K562 (cell line): ENCODE data around the gene PPDPF. TPM values are rescaled to one million over a fixed set of nuclear protein-coding genes. Genes with fewer than 3 reads are reported as not detected.

ENCODE experiments used
- ATAC-seq: fragments of 200-7000 bp; cut with Tn5 transposase; 3 replicates; pipeline ENCODE4 v1.9.1; 2020; ENCODE audit warnings: moderate library complexity
- BruUV-seq: library from RNA; stranded (reverse); fragments of 400-500 nt; replicated peaks from 2 replicates; lab custom pipeline; 2021; lab: Mats Ljungman, UMichigan
- CTCF ChIA-PET: fragments of 300-600 bp; formaldehyde crosslinking; extraction: SDS; loops from one replicate; lab custom pipeline; 2021; ENCODE audit warnings: low intra/inter-chr PET ratio; lab: Yijun Ruan, JAX
- POLR2A ChIA-PET: fragments of 300-600, 350-650 bp; sonication (Branson Sonifier 250); formaldehyde crosslinking; extraction: SDS; loops from one replicate; lab custom pipeline; 2021; ENCODE audit warnings: antibody characterized with exemption, inconsistent platforms; lab: Yijun Ruan, JAX
- DNase-seq, 4 experiments: peaks; one replicate each; pipeline versions ENCODE4 v3.0.0 to v3.0.0-alpha.2; 2011 to 2018; ENCODE audit warnings: low spot score in 3 of 4, mixed read lengths in 3 of 4; ENCODE audit errors: extremely low read depth in 1 of 4
- FAIRE-seq: peaks from 2 replicates; lab custom pipeline; 2011; peaks lifted over from hg19 to GRCh38; lab: Jason Lieb, UNC
- H2AFZ ChIP-seq: 2 replicates; pipeline ENCODE4 v1.6.0; 2011; ENCODE audit warnings: low read depth, low read length, control low read depth, inconsistent platforms
- H3K27ac ChIP-seq: fragments of 200-600 bp; 3 replicates; pipeline ENCODE4 v1.8.0; 2011; ENCODE audit warnings: low read depth, mild to moderate bottlenecking, control low read depth, inconsistent platforms, low read length, moderate library complexity, mixed read lengths; ENCODE audit errors: extremely low read depth
- H3K27me3 ChIP-seq, 2 experiments: fragments of 300-600 bp in 1 of 2; 2 replicates in 1 of 2; 3 replicates in 1 of 2; pipeline versions ENCODE4 v1.6.0 to v1.8.0; 2011; ENCODE audit warnings: inconsistent platforms in 2 of 2, low read length in 2 of 2, mild to moderate bottlenecking in 1 of 2, mixed read lengths in 1 of 2, moderate library complexity in 1 of 2; ENCODE audit not compliant: control insufficient read depth in 2 of 2, insufficient read depth in 2 of 2
- H3K36me3 ChIP-seq: fragments of 300-600 bp; 3 replicates; pipeline ENCODE4 v1.8.0; 2011; ENCODE audit warnings: mild to moderate bottlenecking, low read length, inconsistent platforms; ENCODE audit not compliant: control insufficient read depth, insufficient read depth
- H3K4me1 ChIP-seq, 2 experiments: fragments of 200-600 bp in 1 of 2; replicated peaks in 1 of 2; 2 replicates in 1 of 2; 3 replicates in 1 of 2; pipeline versions ENCODE4 v1.5.1 to v1.8.0; 2011; ENCODE audit warnings: inconsistent platforms in 2 of 2, low read length in 2 of 2, mild to moderate bottlenecking in 1 of 2, mixed read lengths in 1 of 2, moderate library complexity in 1 of 2; ENCODE audit not compliant: control insufficient read depth in 2 of 2, insufficient read depth in 2 of 2
- H3K4me2 ChIP-seq: 2 replicates; pipeline ENCODE4 v1.6.1; 2011; ENCODE audit warnings: low read length, control low read depth, inconsistent platforms, mixed read lengths; ENCODE audit not compliant: insufficient read depth
- H3K4me3 ChIP-seq: fragments of 200-600 bp; sonication (generic), shearing (Covaris generic); 2 replicates; pipeline ENCODE4 v1.5.1; 2016; ENCODE audit warnings: control low read depth, inconsistent platforms
- H3K79me2 ChIP-seq: fragments of 200-600 bp; 3 replicates; pipeline ENCODE4 v1.8.0; 2011; ENCODE audit warnings: low read length, inconsistent platforms; ENCODE audit not compliant: control insufficient read depth, insufficient read depth
- H3K9ac ChIP-seq, 2 experiments: 2 replicates each; pipeline versions ENCODE4 v1.6.0 to v1.6.1; 2011; ENCODE audit warnings: low read depth in 2 of 2, low read length in 2 of 2, control low read depth in 1 of 2, inconsistent platforms in 1 of 2, mild to moderate bottlenecking in 1 of 2, mixed read lengths in 1 of 2; ENCODE audit not compliant: insufficient read depth in 1 of 2
- H3K9me1 ChIP-seq: one replicate; pipeline ENCODE4 v1.6.0; 2011; ENCODE audit warnings: inconsistent platforms, mild to moderate bottlenecking, low read length, moderate library complexity; ENCODE audit not compliant: control insufficient read depth, insufficient read depth
- H3K9me3 ChIP-seq: replicated peaks from 2 replicates; pipeline ENCODE4 v1.5.1; 2011; ENCODE audit warnings: low read depth, low read length, inconsistent platforms; ENCODE audit not compliant: control insufficient read depth, insufficient read depth
- H4K20me1 ChIP-seq: replicated peaks from 2 replicates; pipeline ENCODE4 v1.6.1; 2011; ENCODE audit warnings: low read length, inconsistent platforms, mixed read lengths; ENCODE audit not compliant: control insufficient read depth, insufficient read depth
- LCOR ChIP-seq: sonication (generic); formaldehyde crosslinking; IDR thresholded peaks from 2 replicates; pipeline ENCODE4 v1.8.0; 2022; ENCODE audit warnings: mild to moderate bottlenecking, missing genetic modification reagents
- RREB1 ChIP-seq: fragments of 250-450 bp; sonication (Bioruptor Pico); IDR thresholded peaks from 2 replicates; pipeline ENCODE4 v1.4.0; 2020
- VEZF1 ChIP-seq: fragments of 200-800 bp; sonication (Bioruptor generic); IDR thresholded peaks from 2 replicates; pipeline ENCODE4 v1.6.1; 2017; ENCODE audit warnings: missing genetic modification characterization, missing compliant biosample characterization
- ZNF24 ChIP-seq: fragments of 450-650 bp; IDR thresholded peaks from 2 replicates; pipeline ENCODE4 v1.6.1; 2016
- ZNF407 ChIP-seq: fragments of 450-650 bp; IDR thresholded peaks from 2 replicates; pipeline ENCODE4 v1.6.1; 2016; ENCODE audit warnings: low read depth
- WGBS: fragments of 100-300 bp; shearing (Covaris generic); methylation state at CpG from one replicate; pipeline ENCODE4 v1.1.6; 2016; ENCODE audit warnings: low coverage, mixed read lengths; ENCODE audit not compliant: insufficient coverage; ENCODE audit errors: missing lambda C conversion rate; 5-methylcytosine and 5-hydroxymethylcytosine counted together
- in situ Hi-C: fragments of 300-500 bp; cut with MboI; formaldehyde crosslinking; loops from 4 replicates; pipeline ENCODE4 v1.15.0; 2018; ENCODE audit warnings: inconsistent platforms, mixed read lengths
- intact Hi-C: fragments of 100-400 bp; cut with micrococcal nuclease; formaldehyde crosslinking; loops from 2 replicates; pipeline ENCODE4 v1.14.2; 2022
- polyA plus RNA-seq, 8 experiments: library from polyadenylated mRNA; depleted of rRNA in 4 of 8; stranded (reverse) in 5 of 8; unstranded in 3 of 8; fragments of >200 nt; fragmentation: Nextera tagmentation in 2 of 8; fragmentation: Illumina TruSeq in 1 of 8; extraction: Ambion mirVana in 2 of 8; extraction: Trizol in 1 of 8; gene quantifications; 2 replicates each; pipeline versions ENCODE4 v1.2.1 to v1.2.3, GENCODE V29; 2011 to 2014; ENCODE audit warnings: inconsistent platforms in 1 of 8, missing spikeins in 1 of 8
- total RNA-seq, 7 experiments: library from RNA; depleted of rRNA in 6 of 7; stranded (reverse); fragments of >200 nt in 6 of 7; fragmentation: Illumina TruSeq in 2 of 7; extraction: Trizol in 2 of 7; gene quantifications; 2 replicates each; pipeline versions ENCODE4 v1.2.1 to v1.2.3, GENCODE V29; 2011 to 2021; ENCODE audit warnings: low replicate concordance in 1 of 7

Gene PPDPF
- total and polyA plus RNA-seq, 9 of the 15 experiments (the other 6 are each of a cell fraction or from before 2014, with no cell fraction given): 0.77 to 233 (median 10.5) TPM

GRCh38 chr20:63487116-63487764 lies 33.3 kb upstream of the PPDPF start:
- ChIA-PET POLR2A (no interaction called here), CTCF (no interaction called here)
- DNase-seq: no peak

More at GRCh38 chr20:63487116-63487764, 33.3 kb upstream of the PPDPF start:
- BruUV-seq: no TSS peak
- no peak for TF ChIP-seq LCOR (CRISPR knock-in tag)
- no peak for TF ChIP-seq ZNF24
- no peak for TF ChIP-seq VEZF1
- no peak for TF ChIP-seq ZNF407
- no peak for TF ChIP-seq RREB1
- no peak overlapping the region for H3K9ac ChIP-seq
- H3K27me3 ChIP-seq: peaks cover 9 to 17% of the 10 kb centered on the region in 2 experiments; a peak in 4 of 5 replicates
- WGBS: 12% methylated on average over 11 of the region's 14 CpGs
- FAIRE-seq (no peak), ATAC-seq (no peak)
- peaks cover 0 to 27% of the 10 kb centered on the region in 2 experiments; a peak in 2 of 5 replicates for H3K4me1 ChIP-seq
- no peak overlapping the region for H3K4me3 ChIP-seq
- H2AFZ ChIP-seq: no peak overlapping the region
- no peak overlapping the region for H3K27ac ChIP-seq
- no peak overlapping the region for H3K4me2 ChIP-seq
- intact Hi-C loops: no loop called here
- no peaks in the 10 kb centered on the region for H3K36me3 ChIP-seq
- in situ Hi-C loops: no loop called here
- no peaks in the 10 kb centered on the region for H3K9me1 ChIP-seq
- peaks cover 8% of the 10 kb centered on the region; the same call in 1 of the 2 replicates for H4K20me1 ChIP-seq
- no peaks in the 10 kb centered on the region for H3K9me3 ChIP-seq
- no peaks in the 10 kb centered on the region for H3K79me2 ChIP-seq
